ENCODE measurements around the gene SLAMF9. TPM values are rescaled to one million over a fixed set of nuclear protein-coding genes. Genes with fewer than 3 reads are reported as not detected.

The SLAMF9 gene
- total and polyA plus RNA-seq, 2 of the 8 experiments (the other 6 are each of a cell fraction or from before 2014, with no cell fraction given) = not detected

- TF ChIP-seq, protein P1, sequence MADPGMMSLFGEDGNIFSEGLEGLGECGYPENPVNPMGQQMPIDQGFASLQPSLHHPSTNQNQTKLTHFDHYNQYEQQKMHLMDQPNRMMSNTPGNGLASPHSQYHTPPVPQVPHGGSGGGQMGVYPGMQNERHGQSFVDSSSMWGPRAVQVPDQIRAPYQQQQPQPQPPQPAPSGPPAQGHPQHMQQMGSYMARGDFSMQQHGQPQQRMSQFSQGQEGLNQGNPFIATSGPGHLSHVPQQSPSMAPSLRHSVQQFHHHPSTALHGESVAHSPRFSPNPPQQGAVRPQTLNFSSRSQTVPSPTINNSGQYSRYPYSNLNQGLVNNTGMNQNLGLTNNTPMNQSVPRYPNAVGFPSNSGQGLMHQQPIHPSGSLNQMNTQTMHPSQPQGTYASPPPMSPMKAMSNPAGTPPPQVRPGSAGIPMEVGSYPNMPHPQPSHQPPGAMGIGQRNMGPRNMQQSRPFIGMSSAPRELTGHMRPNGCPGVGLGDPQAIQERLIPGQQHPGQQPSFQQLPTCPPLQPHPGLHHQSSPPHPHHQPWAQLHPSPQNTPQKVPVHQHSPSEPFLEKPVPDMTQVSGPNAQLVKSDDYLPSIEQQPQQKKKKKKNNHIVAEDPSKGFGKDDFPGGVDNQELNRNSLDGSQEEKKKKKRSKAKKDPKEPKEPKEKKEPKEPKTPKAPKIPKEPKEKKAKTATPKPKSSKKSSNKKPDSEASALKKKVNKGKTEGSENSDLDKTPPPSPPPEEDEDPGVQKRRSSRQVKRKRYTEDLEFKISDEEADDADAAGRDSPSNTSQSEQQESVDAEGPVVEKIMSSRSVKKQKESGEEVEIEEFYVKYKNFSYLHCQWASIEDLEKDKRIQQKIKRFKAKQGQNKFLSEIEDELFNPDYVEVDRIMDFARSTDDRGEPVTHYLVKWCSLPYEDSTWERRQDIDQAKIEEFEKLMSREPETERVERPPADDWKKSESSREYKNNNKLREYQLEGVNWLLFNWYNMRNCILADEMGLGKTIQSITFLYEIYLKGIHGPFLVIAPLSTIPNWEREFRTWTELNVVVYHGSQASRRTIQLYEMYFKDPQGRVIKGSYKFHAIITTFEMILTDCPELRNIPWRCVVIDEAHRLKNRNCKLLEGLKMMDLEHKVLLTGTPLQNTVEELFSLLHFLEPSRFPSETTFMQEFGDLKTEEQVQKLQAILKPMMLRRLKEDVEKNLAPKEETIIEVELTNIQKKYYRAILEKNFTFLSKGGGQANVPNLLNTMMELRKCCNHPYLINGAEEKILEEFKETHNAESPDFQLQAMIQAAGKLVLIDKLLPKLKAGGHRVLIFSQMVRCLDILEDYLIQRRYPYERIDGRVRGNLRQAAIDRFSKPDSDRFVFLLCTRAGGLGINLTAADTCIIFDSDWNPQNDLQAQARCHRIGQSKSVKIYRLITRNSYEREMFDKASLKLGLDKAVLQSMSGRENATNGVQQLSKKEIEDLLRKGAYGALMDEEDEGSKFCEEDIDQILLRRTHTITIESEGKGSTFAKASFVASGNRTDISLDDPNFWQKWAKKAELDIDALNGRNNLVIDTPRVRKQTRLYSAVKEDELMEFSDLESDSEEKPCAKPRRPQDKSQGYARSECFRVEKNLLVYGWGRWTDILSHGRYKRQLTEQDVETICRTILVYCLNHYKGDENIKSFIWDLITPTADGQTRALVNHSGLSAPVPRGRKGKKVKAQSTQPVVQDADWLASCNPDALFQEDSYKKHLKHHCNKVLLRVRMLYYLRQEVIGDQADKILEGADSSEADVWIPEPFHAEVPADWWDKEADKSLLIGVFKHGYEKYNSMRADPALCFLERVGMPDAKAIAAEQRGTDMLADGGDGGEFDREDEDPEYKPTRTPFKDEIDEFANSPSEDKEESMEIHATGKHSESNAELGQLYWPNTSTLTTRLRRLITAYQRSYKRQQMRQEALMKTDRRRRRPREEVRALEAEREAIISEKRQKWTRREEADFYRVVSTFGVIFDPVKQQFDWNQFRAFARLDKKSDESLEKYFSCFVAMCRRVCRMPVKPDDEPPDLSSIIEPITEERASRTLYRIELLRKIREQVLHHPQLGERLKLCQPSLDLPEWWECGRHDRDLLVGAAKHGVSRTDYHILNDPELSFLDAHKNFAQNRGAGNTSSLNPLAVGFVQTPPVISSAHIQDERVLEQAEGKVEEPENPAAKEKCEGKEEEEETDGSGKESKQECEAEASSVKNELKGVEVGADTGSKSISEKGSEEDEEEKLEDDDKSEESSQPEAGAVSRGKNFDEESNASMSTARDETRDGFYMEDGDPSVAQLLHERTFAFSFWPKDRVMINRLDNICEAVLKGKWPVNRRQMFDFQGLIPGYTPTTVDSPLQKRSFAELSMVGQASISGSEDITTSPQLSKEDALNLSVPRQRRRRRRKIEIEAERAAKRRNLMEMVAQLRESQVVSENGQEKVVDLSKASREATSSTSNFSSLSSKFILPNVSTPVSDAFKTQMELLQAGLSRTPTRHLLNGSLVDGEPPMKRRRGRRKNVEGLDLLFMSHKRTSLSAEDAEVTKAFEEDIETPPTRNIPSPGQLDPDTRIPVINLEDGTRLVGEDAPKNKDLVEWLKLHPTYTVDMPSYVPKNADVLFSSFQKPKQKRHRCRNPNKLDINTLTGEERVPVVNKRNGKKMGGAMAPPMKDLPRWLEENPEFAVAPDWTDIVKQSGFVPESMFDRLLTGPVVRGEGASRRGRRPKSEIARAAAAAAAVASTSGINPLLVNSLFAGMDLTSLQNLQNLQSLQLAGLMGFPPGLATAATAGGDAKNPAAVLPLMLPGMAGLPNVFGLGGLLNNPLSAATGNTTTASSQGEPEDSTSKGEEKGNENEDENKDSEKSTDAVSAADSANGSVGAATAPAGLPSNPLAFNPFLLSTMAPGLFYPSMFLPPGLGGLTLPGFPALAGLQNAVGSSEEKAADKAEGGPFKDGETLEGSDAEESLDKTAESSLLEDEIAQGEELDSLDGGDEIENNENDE (IDR thresholded peaks at IDR 0.05; ENCODE audit: insufficient replicate concordance, low read length) = no peak
- TF ChIP-seq HDAC6 (IDR thresholded peaks at IDR 0.05; ENCODE audit: low read depth, low read length) (no peak), JUN (IDR thresholded peaks at IDR 0.05; ENCODE audit: low read depth, low read length) (no peak), POLR2AphosphoS5 (IDR thresholded peaks at IDR 0.05; ENCODE audit: low read depth, low read length) (no peak), KDM1A (IDR thresholded peaks at IDR 0.05; ENCODE audit: borderline replicate concordance, low read length) (no peak), USF2 (IDR thresholded peaks at IDR 0.05; ENCODE audit: low read length) (no peak), TCF12 (IDR thresholded peaks at IDR 0.05; ENCODE audit: low read depth, low read length) (no peak), CHD2 (IDR thresholded peaks at IDR 0.05; ENCODE audit: low read length) (no peak), CEBPB (IDR thresholded peaks at IDR 0.05; ENCODE audit: low read depth, low read length) (no peak)
- TF ChIP-seq, protein P2, sequence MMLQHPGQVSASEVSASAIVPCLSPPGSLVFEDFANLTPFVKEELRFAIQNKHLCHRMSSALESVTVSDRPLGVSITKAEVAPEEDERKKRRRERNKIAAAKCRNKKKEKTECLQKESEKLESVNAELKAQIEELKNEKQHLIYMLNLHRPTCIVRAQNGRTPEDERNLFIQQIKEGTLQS (IDR thresholded peaks at IDR 0.05; ENCODE audit: insufficient read depth, low read depth, low read length) = no peak
Observed at GRCh38 chr1:159974350-159974965, 20.4 kb upstream of the SLAMF9 start (continued).

Data from H1 (cell line).